ENCODE measurements around the gene ANKRD60.
A peak's percentile ranks its signal among the peaks of the same experiment; 100 is the strongest.

GRCh38 chr20:58192567-58192966 is 35.9 kb downstream of the ANKRD60 start:
- TF ChIP-seq, protein P1, sequence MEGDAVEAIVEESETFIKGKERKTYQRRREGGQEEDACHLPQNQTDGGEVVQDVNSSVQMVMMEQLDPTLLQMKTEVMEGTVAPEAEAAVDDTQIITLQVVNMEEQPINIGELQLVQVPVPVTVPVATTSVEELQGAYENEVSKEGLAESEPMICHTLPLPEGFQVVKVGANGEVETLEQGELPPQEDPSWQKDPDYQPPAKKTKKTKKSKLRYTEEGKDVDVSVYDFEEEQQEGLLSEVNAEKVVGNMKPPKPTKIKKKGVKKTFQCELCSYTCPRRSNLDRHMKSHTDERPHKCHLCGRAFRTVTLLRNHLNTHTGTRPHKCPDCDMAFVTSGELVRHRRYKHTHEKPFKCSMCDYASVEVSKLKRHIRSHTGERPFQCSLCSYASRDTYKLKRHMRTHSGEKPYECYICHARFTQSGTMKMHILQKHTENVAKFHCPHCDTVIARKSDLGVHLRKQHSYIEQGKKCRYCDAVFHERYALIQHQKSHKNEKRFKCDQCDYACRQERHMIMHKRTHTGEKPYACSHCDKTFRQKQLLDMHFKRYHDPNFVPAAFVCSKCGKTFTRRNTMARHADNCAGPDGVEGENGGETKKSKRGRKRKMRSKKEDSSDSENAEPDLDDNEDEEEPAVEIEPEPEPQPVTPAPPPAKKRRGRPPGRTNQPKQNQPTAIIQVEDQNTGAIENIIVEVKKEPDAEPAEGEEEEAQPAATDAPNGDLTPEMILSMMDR (IDR thresholded peaks at IDR 0.05): peak in 4 of 5 experiments; percentile 28 to 46 (median 36)
- TF ChIP-seq POLR2AphosphoS5 (IDR thresholded peaks at IDR 0.05): no peak
- no peak for TF ChIP-seq POLR2A (IDR thresholded peaks at IDR 0.05)

All from transverse colon (tissue), 4 donors.